Right renal pelvis (tissue), 4 donors: ENCODE results near the gene ATP11A. TPM values are rescaled to one million over a fixed set of nuclear protein-coding genes. Genes with fewer than 3 reads are reported as not detected.

Source experiments
- DNase-seq, 4 donors: peaks; one replicate each; pipeline ENCODE4 v3.0.0-alpha.2; 2013; ENCODE audit warnings: low read depth in 4 of 4, low spot score in 3 of 4, missing footprints in 1 of 4
- polyA plus RNA-seq, 4 donors: library from polyadenylated mRNA; unstranded; fragments of 120-200 nt; gene quantifications; one replicate each; pipeline ENCODE4 v1.2.1, GENCODE V29; 2013; ENCODE audit not compliant: insufficient read length in 4 of 4

The ATP11A gene
- polyA plus RNA-seq, 4 donors: 47.2 to 53.3 (median 48.0) TPM

GRCh38 chr13:112933649-112934048 is 243.8 kb downstream of the ATP11A start:
- DNase-seq: no peak

GRCh38 chr13:112934078-112934477 is 244.2 kb downstream of the ATP11A start:
- DNase-seq: no peak

Other genes starting within 250 kb of the ATP11A start
- gene TUBGCP3, start 101.9 kb upstream of the ATP11A start, polyA plus RNA-seq: 10 to 100 TPM; 29.4 to 34.7 (median 33.5) TPM